Limb (tissue), 2 donors: ENCODE results near the gene P2RX2.
"Not testable (repeated sequence)": the region's sequence is repeated elsewhere in the genome, so short reads cannot be mapped to it uniquely, and the experiment has no call there.

Source experiments
- DNase-seq, 2 donors: peaks; one replicate each; pipeline ENCODE4 v3.0.0-alpha.2; 2016; ENCODE audit errors: extremely low spot score in 2 of 2

The P2RX2 gene

GRCh38 chr12:132583411-132583710 lies 35.2 kb upstream of the P2RX2 start:
- no peak for DNase-seq

- no peak for DNase-seq
Observed at GRCh38 chr12:132583736-132584135, 34.8 kb upstream of the P2RX2 start.

- DNase-seq, result no peak
Observed at GRCh38 chr12:132584429-132584828, 34.1 kb upstream of the P2RX2 start.

GRCh38 chr12:132585177-132585576 lies 33.4 kb upstream of the P2RX2 start:
- DNase-seq, result no peak

- DNase-seq, result no peak
Observed at GRCh38 chr12:132586929-132587328, 31.6 kb upstream of the P2RX2 start.

- DNase-seq, result no peak
Observed at GRCh38 chr12:132587781-132588180, 30.8 kb upstream of the P2RX2 start.

GRCh38 chr12:132588319-132588718 lies 30.3 kb upstream of the P2RX2 start:
- no peak for DNase-seq

GRCh38 chr12:132588821-132589669 lies 29.5 kb upstream of the P2RX2 start:
- DNase-seq, result no peak

- no peak for DNase-seq
Observed at GRCh38 chr12:132591107-132591935, 27.3 kb upstream of the P2RX2 start.

- DNase-seq, result no peak
Observed at GRCh38 chr12:132592282-132592970, 26.1 kb upstream of the P2RX2 start.

GRCh38 chr12:132593071-132593470 lies 25.5 kb upstream of the P2RX2 start:
- DNase-seq, result no peak

- no peak for DNase-seq
Observed at GRCh38 chr12:132593521-132593920, 25.1 kb upstream of the P2RX2 start.

- DNase-seq, result peak; percentile 86 to 95
Observed at GRCh38 chr12:132593938-132594358, 24.6 kb upstream of the P2RX2 start.

GRCh38 chr12:132595183-132595582 lies 23.4 kb upstream of the P2RX2 start:
- no peak for DNase-seq

- DNase-seq, result no peak
Observed at GRCh38 chr12:132596016-132596415, 22.6 kb upstream of the P2RX2 start.

- peak in 1 of 2 donors; percentile 71 for DNase-seq
Observed at GRCh38 chr12:132597333-132598316, 21.0 kb upstream of the P2RX2 start.

- DNase-seq, result not testable (repeated sequence)
Observed at GRCh38 chr12:132599502-132599901, 19.1 kb upstream of the P2RX2 start.

- peak; percentile 67 to 82 for DNase-seq
Observed at GRCh38 chr12:132600048-132601032, 18.2 kb upstream of the P2RX2 start.

GRCh38 chr12:132601171-132601883 lies 17.2 kb upstream of the P2RX2 start:
- no peak for DNase-seq
